Measurements from ENCODE around the gene ECPAS.

DNA sequence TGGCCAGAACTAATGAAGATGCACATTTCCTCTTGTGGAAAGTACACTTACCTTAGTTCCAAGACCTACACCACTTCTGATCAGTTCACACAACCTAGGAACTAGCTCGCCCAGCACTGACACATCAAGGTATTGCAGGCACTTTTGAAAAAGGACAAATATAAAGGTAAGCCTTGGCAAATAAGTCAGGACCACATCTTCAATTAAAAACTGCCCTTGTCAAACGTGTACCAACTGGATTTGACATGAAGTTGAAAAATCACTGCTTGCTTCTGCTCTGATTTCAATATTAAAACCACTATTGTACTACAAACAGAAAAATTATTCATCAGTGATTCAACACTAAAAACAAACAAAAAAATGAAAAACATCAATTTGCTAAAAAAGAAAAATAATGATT lies 109.1 kb downstream of the ECPAS start:
- TF ChIP-seq, protein P1, sequence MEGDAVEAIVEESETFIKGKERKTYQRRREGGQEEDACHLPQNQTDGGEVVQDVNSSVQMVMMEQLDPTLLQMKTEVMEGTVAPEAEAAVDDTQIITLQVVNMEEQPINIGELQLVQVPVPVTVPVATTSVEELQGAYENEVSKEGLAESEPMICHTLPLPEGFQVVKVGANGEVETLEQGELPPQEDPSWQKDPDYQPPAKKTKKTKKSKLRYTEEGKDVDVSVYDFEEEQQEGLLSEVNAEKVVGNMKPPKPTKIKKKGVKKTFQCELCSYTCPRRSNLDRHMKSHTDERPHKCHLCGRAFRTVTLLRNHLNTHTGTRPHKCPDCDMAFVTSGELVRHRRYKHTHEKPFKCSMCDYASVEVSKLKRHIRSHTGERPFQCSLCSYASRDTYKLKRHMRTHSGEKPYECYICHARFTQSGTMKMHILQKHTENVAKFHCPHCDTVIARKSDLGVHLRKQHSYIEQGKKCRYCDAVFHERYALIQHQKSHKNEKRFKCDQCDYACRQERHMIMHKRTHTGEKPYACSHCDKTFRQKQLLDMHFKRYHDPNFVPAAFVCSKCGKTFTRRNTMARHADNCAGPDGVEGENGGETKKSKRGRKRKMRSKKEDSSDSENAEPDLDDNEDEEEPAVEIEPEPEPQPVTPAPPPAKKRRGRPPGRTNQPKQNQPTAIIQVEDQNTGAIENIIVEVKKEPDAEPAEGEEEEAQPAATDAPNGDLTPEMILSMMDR (IDR thresholded peaks at IDR 0.05; ENCODE audit: insufficient read depth, low read length, poor library complexity, severe bottlenecking), result no peak
- no peak for TF ChIP-seq EZH2phosphoT487 (conservative IDR thresholded peaks at IDR 0.05; ENCODE audit: low read length)

Measured in SU-DHL-6 (cell line).